ENCODE results near the gene THRAP3. TPM values are rescaled to one million over a fixed set of nuclear protein-coding genes. Genes with fewer than 3 reads are reported as not detected.

Gene THRAP3
- total and polyA plus RNA-seq, 9 of the 15 experiments (the other 6 are each of a cell fraction or from before 2014, with no cell fraction given): 66.2 to 135 (median 113) TPM

GRCh38 chr1:36321119-36321951 is 97.1 kb downstream of the THRAP3 start (continued):
- peak; percentile 64; the same call in 1 of the 2 replicates for TF ChIP-seq TEAD2 (tag; IDR thresholded peaks at IDR 0.05)
- TF ChIP-seq SIRT6 (IDR thresholded peaks at IDR 0.05; ENCODE audit: low read depth, low read length): no peak
- TF ChIP-seq ARID1B (IDR thresholded peaks at IDR 0.05): peak; percentile 61
- no peak for TF ChIP-seq ESRRB (CRISPR knock-in tag; IDR thresholded peaks at IDR 0.05; ENCODE audit: borderline replicate concordance)
- TF ChIP-seq ZKSCAN3 (CRISPR knock-in tag; IDR thresholded peaks at IDR 0.05): no peak
- no peak for TF ChIP-seq ATF3 (IDR thresholded peaks at IDR 0.05)
- TF ChIP-seq ATF3 (CRISPR knock-in tag; conservative IDR thresholded peaks at IDR 0.05): peak; percentile 88
- no peak for TF ChIP-seq SNRNP70 (optimal IDR thresholded peaks at IDR 0.05; ENCODE audit: low read depth, low read length)
- TF ChIP-seq ZFP30 (CRISPR knock-in tag; IDR thresholded peaks at IDR 0.05; ENCODE audit: borderline replicate concordance): no peak
- TF ChIP-seq RFX1 (IDR thresholded peaks at IDR 0.05): no peak
- TF ChIP-seq CREB5 (CRISPR knock-in tag; IDR thresholded peaks at IDR 0.05): no peak
- TF ChIP-seq PHB2 (IDR thresholded peaks at IDR 0.05; ENCODE audit: low read depth): no peak
- no peak for TF ChIP-seq ZNF124 (CRISPR knock-in tag; IDR thresholded peaks at IDR 0.05)
- TF ChIP-seq KLF13 (tag; IDR thresholded peaks at IDR 0.05; ENCODE audit: borderline replicate concordance, low read depth): peak; percentile 78
- TF ChIP-seq ARID2 (IDR thresholded peaks at IDR 0.05): no peak
- TF ChIP-seq KLF1 (tag; IDR thresholded peaks at IDR 0.05): peak; percentile 89
- no peak for TF ChIP-seq NR0B1 (IDR thresholded peaks at IDR 0.05; ENCODE audit: partially characterized antibody)
- peak; percentile 56 for TF ChIP-seq E2F8 (IDR thresholded peaks at IDR 0.05; ENCODE audit: low read depth, partially characterized antibody)
- peak; percentile 88 for TF ChIP-seq ZBTB33 (CRISPR knock-in tag; IDR thresholded peaks at IDR 0.05)
- TF ChIP-seq PHTF2 (CRISPR knock-in tag; IDR thresholded peaks at IDR 0.05): 0 out of 2 replicates have a peak, but pooled peaks have one; percentile 36

Measured in K562 (cell line).